Ovary (tissue), 3 donors: ENCODE measurements around the gene ANKS1B.
"Not testable (repeated sequence)": the region's sequence is repeated elsewhere in the genome, so short reads cannot be mapped to it uniquely, and the experiment has no call there.

Source experiments
- CTCF ChIP-seq, 3 donors: fragments of 450-650 bp in 2 of 3; fragments of 200-600 bp in 1 of 3; IDR thresholded peaks; one replicate each; pipeline versions ENCODE4 v1.5.1 to v1.8.0; 2016 to 2022; ENCODE audit warnings: antibody characterized with exemption in 3 of 3, mild to moderate bottlenecking in 1 of 3
- EP300 ChIP-seq: sonication (generic); formaldehyde crosslinking; IDR thresholded peaks from one replicate; pipeline ENCODE4 v1.6.1; 2017; ENCODE audit warnings: antibody characterized with exemption
- donor health status: DM: no; HTN: no; CAD: no.

GRCh38 chr12:99624591-99624990, 360.1 kb downstream of the ANKS1B start:
- TF ChIP-seq EP300; CTCF (IDR thresholded peaks at IDR 0.05): not testable (repeated sequence)
